Astrocyte (in vitro differentiated cells and primary cell): ENCODE results near the gene DTNB. TPM values are rescaled to one million over a fixed set of nuclear protein-coding genes. Genes with fewer than 3 reads are reported as not detected.
"Not testable (repeated sequence)": the region's sequence is repeated elsewhere in the genome, so short reads cannot be mapped to it uniquely, and the experiment has no call there.

Experiments used
- DNase-seq: peaks from one replicate; pipeline ENCODE4 v3.0.0-alpha.2; 2010; ENCODE audit warnings: low read depth
- FAIRE-seq: peaks from 2 replicates; lab custom pipeline; 2011; peaks lifted over from hg19 to GRCh38; lab: Jason Lieb, UNC
- H2AFZ ChIP-seq: 2 replicates; pipeline ENCODE4 v1.6.0; 2012; ENCODE audit warnings: low read depth, low read length, inconsistent platforms
- H3K27ac ChIP-seq: 2 replicates; pipeline ENCODE4 v1.5.1; 2011; ENCODE audit warnings: low read depth, low read length, inconsistent platforms
- H3K27me3 ChIP-seq: 2 replicates; pipeline ENCODE4 v1.6.0; 2011; ENCODE audit warnings: low read length, inconsistent platforms; ENCODE audit not compliant: insufficient read depth
- H3K36me3 ChIP-seq: 2 replicates; pipeline ENCODE4 v1.5.1; 2011; ENCODE audit warnings: low read length, inconsistent platforms; ENCODE audit not compliant: insufficient read depth
- H3K4me1 ChIP-seq: 2 replicates; pipeline ENCODE4 v1.5.1; 2011; ENCODE audit warnings: low read length, inconsistent platforms; ENCODE audit not compliant: insufficient read depth
- H3K4me2 ChIP-seq: 2 replicates; pipeline ENCODE4 v1.6.0; 2012; ENCODE audit warnings: low read length, inconsistent platforms
- H3K4me3 ChIP-seq: 2 replicates; pipeline ENCODE4 v1.5.1; 2011; ENCODE audit warnings: low read depth, mild to moderate bottlenecking, low read length, inconsistent platforms; ENCODE audit not compliant: insufficient read depth
- H3K79me2 ChIP-seq: 2 replicates; pipeline ENCODE4 v1.6.0; 2012; ENCODE audit warnings: mild to moderate bottlenecking, low read length, inconsistent platforms; ENCODE audit not compliant: insufficient read depth
- H3K9ac ChIP-seq: 2 replicates; pipeline ENCODE4 v1.6.0; 2012; ENCODE audit warnings: mild to moderate bottlenecking, low read length, inconsistent platforms
- H3K9me3 ChIP-seq: 2 replicates; pipeline ENCODE4 v1.5.1; 2012; ENCODE audit warnings: low read depth, mild to moderate bottlenecking, low read length, inconsistent platforms; ENCODE audit not compliant: insufficient read depth
- H4K20me1 ChIP-seq: 2 replicates; pipeline ENCODE4 v1.6.0; 2012; ENCODE audit warnings: low read length, inconsistent platforms; ENCODE audit not compliant: insufficient read depth
- H3K27ac Mint-ChIP-seq: one replicate; pipeline ENCODE4 v1.8.0; 2021; ENCODE audit warnings: mild to moderate bottlenecking, mixed read lengths; ENCODE audit not compliant: unreplicated experiment
- H3K27me3 Mint-ChIP-seq: one replicate; pipeline ENCODE4 v1.8.0; 2021; ENCODE audit warnings: low read depth, mixed read lengths; ENCODE audit not compliant: unreplicated experiment
- H3K36me3 Mint-ChIP-seq: one replicate; pipeline ENCODE4 v1.8.0; 2021; ENCODE audit warnings: low read depth, mixed read lengths; ENCODE audit not compliant: unreplicated experiment
- H3K4me1 Mint-ChIP-seq: one replicate; pipeline ENCODE4 v1.8.0; 2021; ENCODE audit warnings: low read depth, mixed read lengths; ENCODE audit not compliant: unreplicated experiment
- H3K4me3 Mint-ChIP-seq: one replicate; pipeline ENCODE4 v1.8.0; 2021; ENCODE audit warnings: mild to moderate bottlenecking, moderate library complexity, mixed read lengths; ENCODE audit not compliant: unreplicated experiment
- H3K9me3 Mint-ChIP-seq: one replicate; pipeline ENCODE4 v1.8.0; 2021; ENCODE audit warnings: mild to moderate bottlenecking, mixed read lengths; ENCODE audit not compliant: unreplicated experiment
- EZH2 ChIP-seq: IDR thresholded peaks from 2 replicates; pipeline ENCODE4 v1.6.1; 2012; ENCODE audit warnings: mild to moderate bottlenecking, low read length, inconsistent platforms; ENCODE audit not compliant: insufficient read depth
- total RNA-seq: library from RNA; stranded (reverse); gene quantifications from 2 replicates; pipeline ENCODE4 v1.2.1, GENCODE V29; 2021
- TF ChIP-seq, protein P1 (sequence below): IDR thresholded peaks from 2 replicates; pipeline ENCODE4 v1.5.1; 2011; ENCODE audit warnings: low read depth, mild to moderate bottlenecking, inconsistent platforms, low read length, moderate library complexity; ENCODE audit not compliant: insufficient read depth

DTNB gene
- total RNA-seq, 1 donor from 2014 or later: 5.1 TPM

GRCh38 chr2:25710750-25711149, 37.4 kb upstream of the DTNB start:
- no peak for TF ChIP-seq EZH2
- TF ChIP-seq, protein P1, sequence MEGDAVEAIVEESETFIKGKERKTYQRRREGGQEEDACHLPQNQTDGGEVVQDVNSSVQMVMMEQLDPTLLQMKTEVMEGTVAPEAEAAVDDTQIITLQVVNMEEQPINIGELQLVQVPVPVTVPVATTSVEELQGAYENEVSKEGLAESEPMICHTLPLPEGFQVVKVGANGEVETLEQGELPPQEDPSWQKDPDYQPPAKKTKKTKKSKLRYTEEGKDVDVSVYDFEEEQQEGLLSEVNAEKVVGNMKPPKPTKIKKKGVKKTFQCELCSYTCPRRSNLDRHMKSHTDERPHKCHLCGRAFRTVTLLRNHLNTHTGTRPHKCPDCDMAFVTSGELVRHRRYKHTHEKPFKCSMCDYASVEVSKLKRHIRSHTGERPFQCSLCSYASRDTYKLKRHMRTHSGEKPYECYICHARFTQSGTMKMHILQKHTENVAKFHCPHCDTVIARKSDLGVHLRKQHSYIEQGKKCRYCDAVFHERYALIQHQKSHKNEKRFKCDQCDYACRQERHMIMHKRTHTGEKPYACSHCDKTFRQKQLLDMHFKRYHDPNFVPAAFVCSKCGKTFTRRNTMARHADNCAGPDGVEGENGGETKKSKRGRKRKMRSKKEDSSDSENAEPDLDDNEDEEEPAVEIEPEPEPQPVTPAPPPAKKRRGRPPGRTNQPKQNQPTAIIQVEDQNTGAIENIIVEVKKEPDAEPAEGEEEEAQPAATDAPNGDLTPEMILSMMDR: no peak
- Mint-ChIP-seq H3K9me3 (peaks cover 4% of the 10 kb centered on the region), H3K4me3 (no peak overlapping the region), H3K27ac (no peak overlapping the region), H3K36me3 (no peaks in the 10 kb centered on the region), H3K4me1 (peaks cover 2% of the 10 kb centered on the region), H3K27me3 (peaks cover 9% of the 10 kb centered on the region)
- H3K4me2 ChIP-seq: no peak overlapping the region
- H4K20me1 ChIP-seq: no peaks in the 10 kb centered on the region
- no peaks in the 10 kb centered on the region for H3K4me1 ChIP-seq
- H3K9me3 ChIP-seq: no peaks in the 10 kb centered on the region
- no peak overlapping the region for H3K27ac ChIP-seq
- H3K27me3 ChIP-seq: no peaks in the 10 kb centered on the region
- H3K79me2 ChIP-seq: no peaks in the 10 kb centered on the region
- H3K9ac ChIP-seq: no peak overlapping the region
- no peaks in the 10 kb centered on the region for H3K36me3 ChIP-seq
- H2AFZ ChIP-seq: no peak overlapping the region
- no peak for DNase-seq
- FAIRE-seq: no peak
- H3K4me3 ChIP-seq: no peak overlapping the region

GRCh38 chr2:25709349-25709748, 36.0 kb upstream of the DTNB start:
- Histone ChIP-seq H3K4me3 (no peak overlapping the region), H3K4me2 (no peak overlapping the region), H2AFZ (no peak overlapping the region), H3K79me2 (no peaks in the 10 kb centered on the region), H3K27me3 (no peaks in the 10 kb centered on the region), H3K9ac (no peak overlapping the region), H3K4me1 (no peaks in the 10 kb centered on the region), H3K9me3 (no peaks in the 10 kb centered on the region), H4K20me1 (no peaks in the 10 kb centered on the region), H3K36me3 (no peaks in the 10 kb centered on the region), H3K27ac (no peak overlapping the region)
- no peak for TF ChIP-seq EZH2
- TF ChIP-seq, protein P1: no peak
- H3K9me3 Mint-ChIP-seq: peaks cover 4% of the 10 kb centered on the region
- H3K4me1 Mint-ChIP-seq: peaks cover 2% of the 10 kb centered on the region
- no peak overlapping the region for H3K4me3 Mint-ChIP-seq
- H3K27ac Mint-ChIP-seq: no peak overlapping the region
- H3K27me3 Mint-ChIP-seq: peaks cover 9% of the 10 kb centered on the region
- FAIRE-seq (no peak), DNase-seq (no peak)
- H3K36me3 Mint-ChIP-seq: no peaks in the 10 kb centered on the region

DNA sequence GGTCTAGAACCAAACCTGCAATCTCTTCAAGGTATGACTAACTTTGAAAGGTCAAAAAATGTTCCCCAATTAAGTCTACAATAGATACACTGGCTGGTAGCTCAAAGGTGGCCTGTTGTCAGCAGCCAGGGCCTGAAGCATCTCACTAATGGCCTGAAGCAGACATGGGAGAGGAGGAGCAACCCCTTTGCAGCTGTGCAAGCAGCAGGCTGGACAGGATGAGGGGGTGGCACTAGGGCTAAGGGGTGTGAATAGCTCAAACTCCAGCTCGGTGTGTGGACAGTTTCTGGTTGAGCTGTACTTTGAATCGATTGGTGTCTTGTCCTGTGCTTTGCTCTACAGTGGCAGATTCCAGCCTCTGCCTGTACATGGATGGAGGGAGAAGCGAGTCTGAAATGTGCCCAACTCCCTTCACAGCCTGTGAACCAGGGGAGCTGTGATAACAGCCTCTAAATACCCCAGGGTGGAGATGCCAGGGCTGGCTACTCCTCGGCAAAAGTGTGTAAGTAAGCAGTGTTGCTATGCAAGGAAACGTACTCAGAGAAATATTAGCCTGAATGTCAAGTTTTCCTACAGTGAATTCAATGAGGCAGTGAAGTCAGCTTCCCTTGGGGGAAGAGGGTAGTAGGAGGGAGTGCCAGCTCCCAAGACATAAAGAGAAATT, 34.7 kb upstream of the DTNB start:
- H3K4me3 Mint-ChIP-seq: no peak overlapping the region

DNA sequence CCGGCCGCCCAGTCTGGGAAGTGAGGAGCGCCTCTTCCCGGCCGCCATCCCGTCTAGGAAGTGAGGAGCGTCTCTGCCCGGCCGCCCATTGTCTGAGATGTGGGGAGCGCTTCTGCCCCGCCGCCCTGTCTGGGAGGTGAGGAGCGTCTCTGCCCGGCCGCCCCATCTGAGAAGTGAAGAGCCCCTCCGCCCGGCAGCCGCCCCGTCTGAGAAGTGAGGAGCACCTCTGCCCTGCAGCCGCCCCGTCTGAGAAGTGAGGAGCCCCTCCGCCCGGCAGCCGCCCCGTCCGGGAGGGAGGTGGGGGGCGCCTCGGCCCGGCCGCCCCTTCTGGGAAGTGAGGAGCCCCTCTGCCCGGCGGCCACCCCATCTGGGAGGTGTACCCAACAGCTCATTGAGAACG, 32.2 kb upstream of the DTNB start:
- H3K27me3 ChIP-seq, H3K4me1 Mint-ChIP-seq, H3K4me3 Mint-ChIP-seq, DNase-seq, H3K4me2 ChIP-seq, H3K4me1 ChIP-seq, H3K9me3 Mint-ChIP-seq, H2AFZ ChIP-seq, FAIRE-seq, H3K36me3 Mint-ChIP-seq, H3K4me3 ChIP-seq, H3K27ac ChIP-seq, H3K79me2 ChIP-seq, H3K9ac ChIP-seq, H3K36me3 ChIP-seq, H3K27ac Mint-ChIP-seq, H3K9me3 ChIP-seq, H4K20me1 ChIP-seq: not testable (repeated sequence)
- H3K27me3 Mint-ChIP-seq: peaks cover 10% of the 10 kb centered on the region

More for the DNA sequence above, 34.7 kb upstream of the DTNB start:
- no peak overlapping the region for H2AFZ ChIP-seq
- H3K27me3 ChIP-seq: no peaks in the 10 kb centered on the region
- no peaks in the 10 kb centered on the region for H3K4me1 ChIP-seq
- no peak overlapping the region for H3K4me2 ChIP-seq
- peaks cover 2% of the 10 kb centered on the region for H3K4me1 Mint-ChIP-seq
- no peak overlapping the region for H3K9ac ChIP-seq
- no peak overlapping the region for H3K4me3 ChIP-seq
- H3K27me3 Mint-ChIP-seq: peaks cover 9% of the 10 kb centered on the region
- TF ChIP-seq, protein P1: no peak
- no peak for TF ChIP-seq EZH2
- H3K27ac Mint-ChIP-seq: no peak overlapping the region
- no peak for FAIRE-seq
- no peaks in the 10 kb centered on the region for H3K79me2 ChIP-seq
- H3K9me3 Mint-ChIP-seq: peaks cover 3% of the 10 kb centered on the region
- no peaks in the 10 kb centered on the region for H3K36me3 ChIP-seq
- no peaks in the 10 kb centered on the region for H3K9me3 ChIP-seq
- no peak overlapping the region for H3K27ac ChIP-seq
- no peaks in the 10 kb centered on the region for H4K20me1 ChIP-seq
- no peaks in the 10 kb centered on the region for H3K36me3 Mint-ChIP-seq
- no peak for DNase-seq
